Loucy (cell line): ENCODE data around the gene TRIM45.

Experiments used
- H2AFZ ChIP-seq: fragments of 200-600 bp; sonication (generic); 2 replicates; pipeline ENCODE4 v1.6.0; 2016; ENCODE audit warnings: antibody characterized with exemption, mild to moderate bottlenecking, low read length, moderate library complexity
- H3F3A ChIP-seq: fragments of 200-600 bp; 2 replicates; pipeline ENCODE4 v1.6.0; 2016; ENCODE audit warnings: antibody characterized with exemption, low read depth, mild to moderate bottlenecking
- H3K27me3 ChIP-seq: fragments of 200-600 bp; sonication (generic); 2 replicates; pipeline ENCODE4 v1.6.1; 2014; ENCODE audit warnings: low read length, mild to moderate bottlenecking; ENCODE audit not compliant: insufficient read depth, poor library complexity, severe bottlenecking
- H3K36me3 ChIP-seq: fragments of 200-600 bp; sonication (generic); 2 replicates; pipeline ENCODE4 v1.6.1; 2016; ENCODE audit warnings: low read length; ENCODE audit not compliant: insufficient read depth
- H3K4me1 ChIP-seq: fragments of 200-600 bp; sonication (generic); 2 replicates; pipeline ENCODE4 v1.5.1; 2014; ENCODE audit warnings: low read length, mild to moderate bottlenecking; ENCODE audit not compliant: insufficient read depth, poor library complexity, severe bottlenecking
- H3K4me2 ChIP-seq: fragments of 200-600 bp; sonication (generic); 2 replicates; pipeline ENCODE4 v1.6.0; 2014; ENCODE audit warnings: antibody characterized with exemption, low read length, low read depth, mild to moderate bottlenecking; ENCODE audit not compliant: poor library complexity, severe bottlenecking
- H3K4me3 ChIP-seq: fragments of 200-600 bp; sonication (generic); 2 replicates; pipeline ENCODE4 v1.5.1; 2014; ENCODE audit warnings: low read length, mild to moderate bottlenecking, mixed read lengths; ENCODE audit not compliant: poor library complexity, severe bottlenecking
- H3K79me2 ChIP-seq: fragments of 200-600 bp; sonication (generic); 2 replicates; pipeline ENCODE4 v1.6.1; 2014; ENCODE audit warnings: low read length; ENCODE audit not compliant: insufficient read depth
- H3K9ac ChIP-seq: fragments of 200-600 bp; sonication (generic); 2 replicates; pipeline ENCODE4 v1.6.0; 2014; ENCODE audit warnings: mild to moderate bottlenecking, low read depth, low read length, moderate library complexity; ENCODE audit not compliant: poor library complexity, severe bottlenecking
- H3K9me2 ChIP-seq: fragments of 200-600 bp; sonication (generic); replicated peaks from 2 replicates; pipeline ENCODE4 v1.6.1; 2016; ENCODE audit warnings: low read depth, low read length, mixed read lengths
- H3K9me3 ChIP-seq: fragments of 200-600 bp; sonication (generic); 2 replicates; pipeline ENCODE4 v1.6.1; 2014; ENCODE audit warnings: mild to moderate bottlenecking, antibody characterized with exemption, low read length, low read depth; ENCODE audit not compliant: insufficient read depth
- H4K20me1 ChIP-seq: fragments of 200-600 bp; sonication (generic); 2 replicates; pipeline ENCODE4 v1.6.0; 2014; ENCODE audit warnings: antibody characterized with exemption, low read length, mild to moderate bottlenecking; ENCODE audit not compliant: insufficient read depth, poor library complexity, severe bottlenecking
- CTCF ChIP-seq: fragments of 200-600 bp; sonication (generic); conservative IDR thresholded peaks from 2 replicates; pipeline ENCODE4 v1.5.1; 2014; ENCODE audit warnings: mild to moderate bottlenecking, antibody characterized with exemption, low read length
- EZH2phosphoT487 ChIP-seq: fragments of 200-600 bp; IDR thresholded peaks from 2 replicates; pipeline ENCODE4 v1.6.1; 2018; ENCODE audit warnings: antibody characterized with exemption, mild to moderate bottlenecking, moderate library complexity, borderline replicate concordance

TRIM45 gene

DNA sequence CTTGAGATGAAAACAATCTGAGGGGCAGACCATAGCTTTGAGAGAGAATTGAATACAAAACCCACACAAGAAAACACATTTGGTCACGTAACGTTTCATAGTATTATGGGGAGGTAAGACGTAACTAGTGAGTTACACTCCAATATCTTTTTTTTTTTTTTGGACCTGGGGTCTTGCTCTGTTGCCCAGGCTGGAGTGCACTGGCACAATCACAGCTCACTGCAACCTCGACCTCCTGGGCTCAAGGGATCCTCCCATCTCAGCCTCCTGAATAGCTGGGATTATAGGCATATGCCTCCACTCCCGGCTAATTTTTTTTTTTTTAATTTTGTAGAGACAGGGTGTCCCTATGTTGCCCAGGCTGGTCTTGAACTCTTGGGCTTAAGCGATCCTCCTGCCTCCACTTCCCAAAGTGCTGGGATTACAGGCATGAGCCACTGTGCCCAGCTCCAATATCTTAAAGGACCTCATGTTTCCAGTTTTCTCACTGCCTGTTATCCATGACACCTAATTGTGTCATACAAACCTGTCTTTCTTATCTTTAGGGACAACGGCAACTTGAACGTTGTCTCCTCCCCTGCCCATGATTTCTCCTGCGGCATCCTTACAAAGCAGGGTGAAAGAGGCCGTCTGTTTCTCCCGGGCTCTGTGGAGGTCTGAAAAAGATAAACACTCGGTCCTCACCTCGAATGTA is 5.3 kb downstream of the TRIM45 start:
- Histone ChIP-seq H3K4me2 (no peak overlapping the region), H3K9me3 (no peaks in the 10 kb centered on the region), H3K79me2 (no peaks in the 10 kb centered on the region), H3K4me3 (no peak overlapping the region), H3K9me2 (no peaks in the 10 kb centered on the region), H3K4me1 (no peaks in the 10 kb centered on the region), H3K36me3 (no peaks in the 10 kb centered on the region), H3K27me3 (no peaks in the 10 kb centered on the region), H2AFZ (no peak overlapping the region), H3F3A (no peaks in the 10 kb centered on the region), H4K20me1 (no peaks in the 10 kb centered on the region), H3K9ac (no peak overlapping the region)
- no peak for TF ChIP-seq CTCF

DNA sequence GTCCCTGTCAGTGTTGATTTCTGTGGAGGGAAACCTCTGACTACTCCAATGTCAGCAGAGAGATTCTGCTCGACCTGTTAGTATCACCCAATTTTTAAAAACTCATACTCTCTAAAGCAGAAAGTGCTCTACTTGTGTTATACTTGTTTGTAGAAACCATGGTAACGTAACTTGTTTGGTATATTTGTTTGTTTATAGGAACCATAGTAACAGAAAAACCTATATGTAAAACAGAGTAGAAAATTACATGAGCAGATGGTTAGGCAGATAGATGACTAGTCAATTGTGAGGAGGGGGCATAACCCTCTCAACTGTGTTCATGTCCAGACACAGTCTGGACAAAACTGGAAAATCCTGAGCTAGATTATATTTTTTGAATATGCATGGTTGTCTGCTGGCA is 6.7 kb downstream of the TRIM45 start:
- no peaks in the 10 kb centered on the region for H3K4me1 ChIP-seq
- TF ChIP-seq EZH2phosphoT487 (no peak), CTCF (no peak)
- H3K36me3 ChIP-seq: no peaks in the 10 kb centered on the region

DNA sequence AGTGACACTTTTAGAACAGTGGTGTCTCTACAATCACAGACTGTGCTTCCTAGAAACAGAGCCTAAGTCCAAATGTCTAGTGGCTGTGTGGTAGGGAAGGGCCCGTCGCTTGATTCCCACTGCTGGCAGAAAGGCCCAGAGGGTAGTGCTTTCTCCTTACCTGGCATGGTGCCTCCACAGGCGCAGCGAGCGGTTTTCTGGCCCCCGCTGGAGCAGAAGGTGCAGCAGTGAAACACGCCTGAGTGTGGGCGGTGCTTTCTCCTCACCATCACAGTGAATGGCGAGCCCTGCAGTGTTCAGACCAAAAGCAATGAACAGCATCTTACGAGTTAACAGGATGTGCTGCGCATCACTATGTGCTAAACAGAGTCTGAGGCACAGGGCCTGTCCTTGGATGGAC is 8.3 kb downstream of the TRIM45 start:
- H3K4me1 ChIP-seq: no peaks in the 10 kb centered on the region
- H3K4me2 ChIP-seq: no peak overlapping the region
- H3F3A ChIP-seq: no peaks in the 10 kb centered on the region
- no peaks in the 10 kb centered on the region for H3K27me3 ChIP-seq
- H3K9ac ChIP-seq: no peak overlapping the region
- H4K20me1 ChIP-seq: no peaks in the 10 kb centered on the region
- no peaks in the 10 kb centered on the region for H3K9me2 ChIP-seq
- TF ChIP-seq CTCF (no peak), EZH2phosphoT487 (no peak)
- H3K9me3 ChIP-seq: no peaks in the 10 kb centered on the region
- H3K79me2 ChIP-seq: no peaks in the 10 kb centered on the region
- no peak overlapping the region for H3K4me3 ChIP-seq
- H2AFZ ChIP-seq: no peak overlapping the region
- no peaks in the 10 kb centered on the region for H3K36me3 ChIP-seq

More for the DNA sequence above, 6.7 kb downstream of the TRIM45 start:
- Histone ChIP-seq H3K9ac (no peak overlapping the region), H3K27me3 (no peaks in the 10 kb centered on the region), H3F3A (no peaks in the 10 kb centered on the region), H3K9me3 (no peaks in the 10 kb centered on the region), H2AFZ (no peak overlapping the region), H3K9me2 (no peaks in the 10 kb centered on the region), H3K4me2 (no peak overlapping the region), H3K79me2 (no peaks in the 10 kb centered on the region), H3K4me3 (no peak overlapping the region), H4K20me1 (no peaks in the 10 kb centered on the region)
